Astrocyte of the cerebellum (primary cell): ENCODE results near the gene MRPL14.

Source experiments
- DNase-seq: peaks from one replicate; pipeline ENCODE4 v3.0.0-alpha.2; 2011; ENCODE audit warnings: low read depth
- H3K4me3 ChIP-seq: 2 replicates; pipeline ENCODE4 v1.5.1; 2011; ENCODE audit warnings: mild to moderate bottlenecking, low read depth, low read length, moderate library complexity
- CTCF ChIP-seq: IDR thresholded peaks from 2 replicates; pipeline ENCODE4 v1.5.1; 2012; ENCODE audit warnings: low read length, low read depth, moderate library complexity, mild to moderate bottlenecking; ENCODE audit errors: missing control alignments
- in situ Hi-C: cut with HindIII; loops from 2 replicates; pipeline ENCODE4 v1.10.0; 2017; ENCODE audit warnings: low sequenced_read_pairs

MRPL14 gene

GRCh38 chr6:44117397-44118128 lies 9.7 kb downstream of the MRPL14 start:
- in situ Hi-C loops = no loop called here
- DNase-seq = no peak
- H3K4me3 ChIP-seq = no peak overlapping the region
- no peak for TF ChIP-seq CTCF

GRCh38 chr6:44116641-44117382 lies 10.4 kb downstream of the MRPL14 start:
- in situ Hi-C loops = no loop called here
- no peak overlapping the region for H3K4me3 ChIP-seq

GRCh38 chr6:44115866-44116265 lies 11.4 kb downstream of the MRPL14 start:
- no peak overlapping the region for H3K4me3 ChIP-seq
- peak; percentile 53 for DNase-seq
- in situ Hi-C loops = no loop called here
- TF ChIP-seq CTCF = no peak

More at GRCh38 chr6:44116641-44117382, 10.4 kb downstream of the MRPL14 start:
- no peak for TF ChIP-seq CTCF
- peak; percentile 62 for DNase-seq

GRCh38 chr6:44113414-44113813 lies 13.8 kb downstream of the MRPL14 start:
- H3K4me3 ChIP-seq = no peak overlapping the region
- TF ChIP-seq CTCF = peak; percentile 32
- in situ Hi-C loops = no loop called here
- no peak for DNase-seq

- TF ChIP-seq CTCF = no peak
- in situ Hi-C loops = no loop called here
- no peak for DNase-seq
- no peak overlapping the region for H3K4me3 ChIP-seq
These were observed 15.5 kb downstream of the MRPL14 start for GRCh38 chr6:44111434-44112417.

GRCh38 chr6:44110966-44111365 lies 16.3 kb downstream of the MRPL14 start:
- no peak overlapping the region for H3K4me3 ChIP-seq
- no peak for TF ChIP-seq CTCF
- no peak for DNase-seq
- in situ Hi-C loops = no loop called here
